ENCODE results near the gene SLC17A6. TPM values are rescaled to one million over a fixed set of nuclear protein-coding genes. Genes with fewer than 3 reads are reported as not detected.

The SLC17A6 gene
- total RNA-seq, 1 experiment from 2014 or later = not detected

DNA sequence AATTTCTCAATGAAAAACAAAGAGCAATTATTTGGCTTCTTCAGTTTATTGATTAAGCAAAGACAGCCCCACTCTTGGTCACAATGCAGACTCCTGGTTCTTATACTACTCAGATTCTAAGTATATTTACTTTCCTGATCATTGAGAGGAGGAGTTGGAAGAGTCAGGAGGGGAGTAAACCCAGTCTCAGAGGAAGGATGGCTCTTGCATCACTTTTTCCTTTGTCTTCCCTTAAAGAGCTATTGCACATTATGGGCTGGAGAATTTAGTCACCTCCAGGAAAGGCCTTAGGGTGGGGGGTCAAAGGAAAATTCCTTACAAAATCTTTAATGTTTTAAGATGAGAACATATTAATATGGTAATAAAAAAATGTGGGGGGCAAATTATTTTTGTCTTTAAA lies 8.1 kb downstream of the SLC17A6 start:
- RAD21 ChIA-PET (ENCODE audit: low non-redundant PET in 1 of 2, low total read pairs in 2 of 2, uncharacterized antibody in 2 of 2, unreplicated experiment in 2 of 2) = no interaction called here
- Histone ChIP-seq H3K36me3 (ENCODE audit: control insufficient read depth in 1 of 2, insufficient read depth in 2 of 2, low read length in 2 of 2) (no peaks in the 10 kb centered on the region), H3K4me2 (ENCODE audit: low read length) (no peak overlapping the region), H3K4me1 (ENCODE audit: control insufficient read depth in 1 of 2, insufficient read depth in 2 of 2, low read length in 2 of 2) (no peaks in the 10 kb centered on the region), H3K4me3 (replicated peaks in 1 of 2; ENCODE audit: low read depth in 1 of 2, low read length in 2 of 2) (no peak overlapping the region), H3K79me2 (ENCODE audit: insufficient read depth, low read length) (no peaks in the 10 kb centered on the region), H2AFZ (ENCODE audit: low read depth, low read length, poor library complexity, severe bottlenecking) (no peak overlapping the region), H3K9ac (ENCODE audit: low read length) (no peak overlapping the region), H3K27me3 (ENCODE audit: insufficient read depth, low read length) (no peaks in the 10 kb centered on the region), H3K27ac (ENCODE audit: low read depth, low read length) (no peak overlapping the region), H4K20me1 (ENCODE audit: insufficient read depth) (no peaks in the 10 kb centered on the region), H3K9me3 (ENCODE audit: control insufficient read depth in 1 of 2, insufficient read depth in 1 of 2, low read depth in 1 of 2, low read length in 2 of 2) (no peaks in the 10 kb centered on the region), H3K9me2 (ENCODE audit: insufficient read depth) (no peaks in the 10 kb centered on the region)
- no peak for DNase-seq (ENCODE audit: low read depth, low spot score)
- BruUV-seq (replicated peaks) = no TSS peak
- TF ChIP-seq POLR2A (IDR thresholded peaks at IDR 0.05; ENCODE audit: borderline replicate concordance, extremely low read depth, insufficient read depth, insufficient read length) (no peak), EZH2 (IDR thresholded peaks at IDR 0.05) (no peak), ELF1 (IDR thresholded peaks at IDR 0.05; ENCODE audit: borderline replicate concordance, low read depth) (no peak), JUND (IDR thresholded peaks at IDR 0.05) (no peak), SP1 (IDR thresholded peaks at IDR 0.05; ENCODE audit: low read depth) (no peak), ATF3 (IDR thresholded peaks at IDR 0.05) (no peak), EZH2phosphoT487 (IDR thresholded peaks at IDR 0.05; ENCODE audit: borderline replicate concordance) (no peak), RAD21 (IDR thresholded peaks at IDR 0.05; ENCODE audit: low read depth) (no peak)
- TF ChIP-seq, protein P1, sequence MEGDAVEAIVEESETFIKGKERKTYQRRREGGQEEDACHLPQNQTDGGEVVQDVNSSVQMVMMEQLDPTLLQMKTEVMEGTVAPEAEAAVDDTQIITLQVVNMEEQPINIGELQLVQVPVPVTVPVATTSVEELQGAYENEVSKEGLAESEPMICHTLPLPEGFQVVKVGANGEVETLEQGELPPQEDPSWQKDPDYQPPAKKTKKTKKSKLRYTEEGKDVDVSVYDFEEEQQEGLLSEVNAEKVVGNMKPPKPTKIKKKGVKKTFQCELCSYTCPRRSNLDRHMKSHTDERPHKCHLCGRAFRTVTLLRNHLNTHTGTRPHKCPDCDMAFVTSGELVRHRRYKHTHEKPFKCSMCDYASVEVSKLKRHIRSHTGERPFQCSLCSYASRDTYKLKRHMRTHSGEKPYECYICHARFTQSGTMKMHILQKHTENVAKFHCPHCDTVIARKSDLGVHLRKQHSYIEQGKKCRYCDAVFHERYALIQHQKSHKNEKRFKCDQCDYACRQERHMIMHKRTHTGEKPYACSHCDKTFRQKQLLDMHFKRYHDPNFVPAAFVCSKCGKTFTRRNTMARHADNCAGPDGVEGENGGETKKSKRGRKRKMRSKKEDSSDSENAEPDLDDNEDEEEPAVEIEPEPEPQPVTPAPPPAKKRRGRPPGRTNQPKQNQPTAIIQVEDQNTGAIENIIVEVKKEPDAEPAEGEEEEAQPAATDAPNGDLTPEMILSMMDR (IDR thresholded peaks at IDR 0.05 in 2 of 3, conservative IDR thresholded peaks at IDR 0.05 in 1 of 3; ENCODE audit: borderline replicate concordance in 1 of 3, insufficient read depth in 1 of 3, low read depth in 2 of 3, low read length in 2 of 3) = no peak
- POLR2A ChIA-PET = no interaction called here
- ATAC-seq = no peak
- CTCF ChIA-PET = no interaction called here
- intact Hi-C loops (cut with micrococcal nuclease) = no loop called here

All from HCT116 (cell line).